Measurements from ENCODE around the gene SRMS.

The SRMS gene

GRCh38 chr20:63536997-63537524, 10.5 kb downstream of the SRMS start, which contains the start of gene PTK6:
Gene PTK6 (minus strand): TSS chr20:63537376. CDS start chr20:63537314, 62 bp downstream.
- DNase-seq = no peak

GRCh38 chr20:63536241-63536977, 11.1 kb downstream of the SRMS start:
- peak; percentile 24 for DNase-seq

GRCh38 chr20:63534831-63535651, 12.5 kb downstream of the SRMS start:
- DNase-seq = no peak

GRCh38 chr20:63534427-63534830, 13.1 kb downstream of the SRMS start:
- no peak for DNase-seq

GRCh38 chr20:63533871-63534393, 13.6 kb downstream of the SRMS start:
- DNase-seq = no peak

GRCh38 chr20:63533388-63533787, 14.2 kb downstream of the SRMS start:
- no peak for DNase-seq

GRCh38 chr20:63532449-63532971, 15.0 kb downstream of the SRMS start:
- DNase-seq = no peak

GRCh38 chr20:63531686-63532448, 15.7 kb downstream of the SRMS start:
- no peak for DNase-seq

GRCh38 chr20:63530788-63531160, 16.8 kb downstream of the SRMS start:
- DNase-seq = no peak

- DNase-seq = no peak
Measured at GRCh38 chr20:63529861-63530787, 17.4 kb downstream of the SRMS start.

- no peak for DNase-seq
Measured at GRCh38 chr20:63529180-63529860, 18.2 kb downstream of the SRMS start.

- DNase-seq = no peak
Measured at GRCh38 chr20:63527184-63527583, 20.4 kb downstream of the SRMS start.

- no peak for DNase-seq
Measured at GRCh38 chr20:63525971-63526370, 21.6 kb downstream of the SRMS start.

GRCh38 chr20:63525185-63525584, 22.4 kb downstream of the SRMS start:
- no peak for DNase-seq

- DNase-seq = no peak
Measured at GRCh38 chr20:63522981-63523611, 24.5 kb downstream of the SRMS start.

GRCh38 chr20:63522091-63522868, 25.3 kb downstream of the SRMS start:
- no peak for DNase-seq

- no peak for DNase-seq
Measured at GRCh38 chr20:63521602-63522001, 25.9 kb downstream of the SRMS start.

- DNase-seq = peak; percentile 69
Measured at GRCh38 chr20:63520934-63521601, 26.5 kb downstream of the SRMS start.

GRCh38 chr20:63520504-63520933, 27.0 kb downstream of the SRMS start, which contains the start of gene PPDPF:
Gene PPDPF (plus strand): TSS chr20:63520765. CDS start chr20:63521309, 544 bp downstream.
- DNase-seq = peak; percentile 83

Measured in fibroblast of skin of right quadriceps (primary cell).